Epithelial cell of esophagus (primary cell): ENCODE measurements around the gene CORIN.

Experiments used
- DNase-seq: peaks from one replicate; pipeline ENCODE4 v3.0.0; 2010; ENCODE audit warnings: low read depth
- H3K4me3 ChIP-seq: 2 replicates; pipeline ENCODE4 v1.5.1; 2011; ENCODE audit warnings: mild to moderate bottlenecking, low read length, control low read depth
- TF ChIP-seq, protein P1 (sequence below): IDR thresholded peaks from 2 replicates; pipeline ENCODE4 v1.5.1; 2011; ENCODE audit warnings: low read depth, mild to moderate bottlenecking, low read length, control low read depth, inconsistent platforms; ENCODE audit not compliant: insufficient read depth; ENCODE audit errors: missing control alignments

The CORIN gene

DNA sequence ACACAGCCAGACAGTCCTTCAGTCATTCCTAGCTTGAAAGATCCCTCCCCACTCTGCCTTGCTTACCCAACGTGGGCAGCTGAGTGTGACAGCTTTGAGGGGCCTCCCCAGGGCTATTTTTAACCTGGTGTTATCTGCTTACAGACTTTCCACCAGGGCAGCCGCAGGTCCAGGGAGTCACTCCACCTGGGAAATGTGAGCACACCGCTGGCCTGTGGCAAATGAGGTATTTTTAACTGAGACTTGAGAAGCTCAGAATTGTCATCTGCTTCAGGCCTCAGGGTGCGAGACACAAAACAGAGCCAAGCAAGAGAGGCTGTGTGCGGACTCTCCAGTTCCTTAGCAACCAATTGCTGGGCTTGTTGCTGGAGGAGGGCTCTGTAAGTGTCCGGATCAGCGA lies 13.0 kb downstream of the CORIN start:
- DNase-seq: no peak
- TF ChIP-seq, protein P1, sequence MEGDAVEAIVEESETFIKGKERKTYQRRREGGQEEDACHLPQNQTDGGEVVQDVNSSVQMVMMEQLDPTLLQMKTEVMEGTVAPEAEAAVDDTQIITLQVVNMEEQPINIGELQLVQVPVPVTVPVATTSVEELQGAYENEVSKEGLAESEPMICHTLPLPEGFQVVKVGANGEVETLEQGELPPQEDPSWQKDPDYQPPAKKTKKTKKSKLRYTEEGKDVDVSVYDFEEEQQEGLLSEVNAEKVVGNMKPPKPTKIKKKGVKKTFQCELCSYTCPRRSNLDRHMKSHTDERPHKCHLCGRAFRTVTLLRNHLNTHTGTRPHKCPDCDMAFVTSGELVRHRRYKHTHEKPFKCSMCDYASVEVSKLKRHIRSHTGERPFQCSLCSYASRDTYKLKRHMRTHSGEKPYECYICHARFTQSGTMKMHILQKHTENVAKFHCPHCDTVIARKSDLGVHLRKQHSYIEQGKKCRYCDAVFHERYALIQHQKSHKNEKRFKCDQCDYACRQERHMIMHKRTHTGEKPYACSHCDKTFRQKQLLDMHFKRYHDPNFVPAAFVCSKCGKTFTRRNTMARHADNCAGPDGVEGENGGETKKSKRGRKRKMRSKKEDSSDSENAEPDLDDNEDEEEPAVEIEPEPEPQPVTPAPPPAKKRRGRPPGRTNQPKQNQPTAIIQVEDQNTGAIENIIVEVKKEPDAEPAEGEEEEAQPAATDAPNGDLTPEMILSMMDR: no peak
- H3K4me3 ChIP-seq: no peak overlapping the region

- DNase-seq: no peak
- no peak overlapping the region for H3K4me3 ChIP-seq
- TF ChIP-seq, protein P1: no peak
Observed at GRCh38 chr4:47819178-47819577, 18.7 kb downstream of the CORIN start.

DNA sequence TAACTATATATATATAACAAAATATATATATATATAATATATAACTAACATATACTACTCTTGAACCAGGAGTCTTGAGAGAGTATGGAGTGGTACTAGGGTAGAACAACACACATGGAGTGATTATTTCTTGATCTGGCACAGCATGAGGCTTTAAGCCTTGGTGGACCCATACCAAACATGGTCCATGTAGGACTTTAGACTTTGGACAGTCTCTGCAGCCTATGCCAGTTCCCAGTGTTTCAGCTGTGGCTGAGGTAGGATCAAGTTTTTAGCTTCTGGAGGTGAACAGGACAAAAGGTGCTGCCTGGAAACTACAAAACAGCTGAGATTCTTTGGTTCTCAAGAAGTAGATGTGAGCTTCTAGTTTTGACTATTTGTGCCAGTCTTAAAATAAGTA lies 20.6 kb downstream of the CORIN start:
- H3K4me3 ChIP-seq: no peak overlapping the region
- no peak for DNase-seq
- TF ChIP-seq, protein P1: no peak

DNA sequence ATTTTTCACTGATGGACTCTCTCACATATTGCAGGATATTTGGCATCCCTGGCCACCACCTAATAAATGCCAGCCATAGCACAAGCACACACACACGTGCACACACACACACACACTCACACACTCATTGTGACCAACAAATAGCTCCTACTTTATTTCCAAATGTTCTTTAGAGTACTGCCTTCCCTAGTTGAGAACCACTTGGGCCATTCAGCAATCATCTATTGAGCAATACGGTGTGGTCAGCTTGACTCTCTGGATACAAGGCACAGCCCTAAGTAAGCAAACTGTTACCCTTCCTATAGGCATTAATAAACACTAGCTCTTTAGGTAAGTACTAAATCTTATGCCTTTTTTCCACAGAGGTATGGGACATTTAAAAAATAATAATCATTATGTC lies 21.1 kb downstream of the CORIN start:
- TF ChIP-seq, protein P1: no peak
- H3K4me3 ChIP-seq: no peak overlapping the region
- no peak for DNase-seq

- TF ChIP-seq, protein P1: no peak
- no peak overlapping the region for H3K4me3 ChIP-seq
- no peak for DNase-seq
Observed at GRCh38 chr4:47814618-47815295, 23.1 kb downstream of the CORIN start.

- DNase-seq: no peak
- no peak overlapping the region for H3K4me3 ChIP-seq
- TF ChIP-seq, protein P1: no peak
Observed at GRCh38 chr4:47809654-47810203, 28.1 kb downstream of the CORIN start.

DNA sequence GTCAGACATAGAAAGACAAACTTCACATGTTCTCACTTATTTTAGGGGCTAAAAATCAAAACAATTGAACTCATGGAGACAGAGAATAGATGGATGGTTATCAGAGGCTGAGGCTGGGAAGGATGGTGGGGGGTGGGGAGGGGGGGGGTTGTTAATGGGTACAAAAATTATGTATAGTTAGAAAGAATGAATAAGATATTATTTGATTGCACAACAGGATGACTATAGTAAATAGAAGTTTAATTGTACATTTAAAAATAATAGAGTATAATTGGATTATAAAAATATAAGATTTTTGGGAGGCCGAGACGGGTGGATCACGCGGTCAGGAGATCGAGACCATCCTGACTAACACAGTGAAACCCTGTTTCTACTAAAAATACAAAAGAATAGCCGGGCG lies 33.3 kb downstream of the CORIN start:
- TF ChIP-seq, protein P1: no peak

More for the DNA sequence above, 33.3 kb downstream of the CORIN start:
- no peak for DNase-seq
- no peak overlapping the region for H3K4me3 ChIP-seq
